ENCODE data around the gene ASTN2. TPM values are rescaled to one million over a fixed set of nuclear protein-coding genes. Genes with fewer than 3 reads are reported as not detected.
A peak's percentile ranks its signal among the peaks of the same experiment; 100 is the strongest.
"Not testable (repeated sequence)": the region's sequence is repeated elsewhere in the genome, so short reads cannot be mapped to it uniquely, and the experiment has no call there.

Gene ASTN2
- total RNA-seq, 1 experiment from 2014 or later: 7.4 TPM

DNA sequence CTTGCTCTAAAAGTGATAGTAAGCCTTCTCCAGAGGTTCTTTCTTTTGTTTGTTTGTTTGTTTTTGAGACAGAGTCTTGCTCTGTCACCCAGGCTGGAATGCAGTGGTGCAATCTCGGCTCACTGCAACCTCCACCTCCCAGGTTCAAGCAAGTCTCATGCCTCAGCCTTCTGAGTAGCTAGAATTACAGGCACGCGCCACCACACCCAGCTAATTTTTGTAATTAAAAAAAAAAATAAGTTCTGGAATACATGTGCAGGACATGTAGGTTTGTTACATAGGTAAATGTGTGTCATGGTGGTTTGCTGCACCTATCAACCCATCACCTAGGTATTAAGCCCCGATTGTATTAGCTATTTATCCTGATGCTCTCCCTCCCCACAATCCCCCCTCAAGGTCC, 526.4 kb downstream of the ASTN2 start:
- not testable (repeated sequence) for H3K27me3 ChIP-seq (ENCODE audit: control insufficient read depth, insufficient read depth, low read length); H3K36me3 ChIP-seq (replicated peaks; ENCODE audit: control insufficient read depth, insufficient read depth, low read length); H3K4me3 ChIP-seq (ENCODE audit: insufficient read depth, low read depth, low read length); DNase-seq

DNA sequence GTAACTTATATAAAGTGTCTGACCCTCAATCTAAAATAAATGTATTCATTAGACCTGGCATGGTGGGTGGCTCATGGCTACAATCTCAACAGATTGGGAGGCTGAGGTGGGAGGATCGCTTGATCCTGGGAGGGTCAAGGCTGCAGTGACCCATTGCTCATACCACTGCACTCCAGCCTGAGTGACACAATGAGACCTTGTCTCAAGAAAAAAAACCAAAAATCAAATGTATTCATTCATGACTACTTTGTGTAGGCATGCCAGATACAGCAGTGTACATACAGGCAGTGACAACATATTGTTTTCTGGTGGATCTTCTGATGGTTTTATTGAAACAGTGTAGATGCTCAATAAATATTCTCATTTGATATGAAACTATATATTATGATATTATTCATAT, 526.8 kb downstream of the ASTN2 start:
- no peaks in the 10 kb centered on the region for H3K27me3 ChIP-seq (ENCODE audit: control insufficient read depth, insufficient read depth, low read length)
- no peaks in the 10 kb centered on the region for H3K36me3 ChIP-seq (replicated peaks; ENCODE audit: control insufficient read depth, insufficient read depth, low read length)
- no peak overlapping the region for H3K4me3 ChIP-seq (ENCODE audit: insufficient read depth, low read depth, low read length)
- no peak for DNase-seq

DNA sequence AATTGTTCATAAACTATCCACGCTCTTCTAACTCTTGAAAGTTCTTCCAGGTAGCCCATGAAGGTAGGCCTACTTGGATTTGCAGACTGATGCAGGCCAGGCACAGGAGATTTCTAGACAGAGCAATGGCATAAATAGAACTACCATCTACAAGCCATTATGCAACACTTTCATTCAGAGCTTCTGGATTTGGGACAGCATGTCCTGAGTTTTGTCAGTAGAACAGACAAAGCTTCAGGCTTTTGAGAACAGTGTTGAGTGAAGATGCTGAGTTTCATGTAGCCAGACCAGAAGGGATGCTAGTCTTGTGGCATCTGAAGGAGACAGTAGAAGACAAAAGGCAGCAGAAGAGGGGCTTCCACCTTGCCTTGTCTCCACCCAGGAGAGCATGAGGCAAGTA, 531.2 kb downstream of the ASTN2 start:
- Histone ChIP-seq H3K27me3 (ENCODE audit: control insufficient read depth, insufficient read depth, low read length) (no peaks in the 10 kb centered on the region), H3K36me3 (replicated peaks; ENCODE audit: control insufficient read depth, insufficient read depth, low read length) (no peaks in the 10 kb centered on the region), H3K4me3 (ENCODE audit: insufficient read depth, low read depth, low read length) (no peak overlapping the region)
- DNase-seq: no peak

DNA sequence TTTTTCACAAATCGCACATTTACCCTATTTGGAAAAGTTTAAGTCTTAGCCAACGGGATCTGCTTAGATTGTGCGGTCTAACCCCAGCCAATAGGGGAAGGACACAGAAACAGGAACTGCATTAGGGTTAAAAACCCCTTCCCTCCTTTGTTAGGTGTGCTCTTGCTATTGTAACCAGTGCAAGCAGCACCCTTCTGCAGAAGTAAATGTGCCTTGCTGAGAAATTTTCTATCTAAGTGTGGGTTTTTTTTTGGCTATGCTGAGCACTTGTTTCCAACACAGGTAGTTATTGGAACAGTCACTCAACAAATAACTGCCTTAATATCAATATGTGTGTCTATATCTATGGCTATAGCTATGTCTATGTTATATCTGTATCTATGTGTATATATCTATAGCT, 537.8 kb downstream of the ASTN2 start:
- H3K4me3 ChIP-seq (ENCODE audit: insufficient read depth, low read depth, low read length): no peak overlapping the region
- no peak for DNase-seq
- no peaks in the 10 kb centered on the region for H3K36me3 ChIP-seq (replicated peaks; ENCODE audit: control insufficient read depth, insufficient read depth, low read length)
- H3K27me3 ChIP-seq (ENCODE audit: control insufficient read depth, insufficient read depth, low read length): no peaks in the 10 kb centered on the region

DNA sequence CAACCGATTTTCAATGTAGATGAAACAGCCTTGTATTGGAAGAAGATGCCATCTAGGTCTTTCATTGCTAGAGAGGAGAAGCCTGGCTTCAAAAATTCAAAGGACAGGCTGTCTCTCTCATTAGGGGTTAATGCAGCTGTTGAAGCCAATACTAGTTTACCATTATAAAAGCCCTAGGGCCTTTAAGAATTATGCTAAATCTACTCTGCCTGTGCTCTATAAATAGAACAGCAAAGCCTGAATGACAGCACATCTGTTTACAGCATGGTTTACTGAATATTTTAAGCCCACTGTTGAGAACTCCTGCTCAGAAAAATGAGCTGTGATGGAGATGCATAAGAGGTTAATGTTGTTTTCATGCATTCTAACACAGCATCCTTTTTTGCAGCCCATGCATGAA, 539.3 kb downstream of the ASTN2 start:
- Histone ChIP-seq H3K4me3 (ENCODE audit: insufficient read depth, low read depth, low read length) (no peak overlapping the region), H3K36me3 (replicated peaks; ENCODE audit: control insufficient read depth, insufficient read depth, low read length) (no peaks in the 10 kb centered on the region)
- no peak for DNase-seq

DNA sequence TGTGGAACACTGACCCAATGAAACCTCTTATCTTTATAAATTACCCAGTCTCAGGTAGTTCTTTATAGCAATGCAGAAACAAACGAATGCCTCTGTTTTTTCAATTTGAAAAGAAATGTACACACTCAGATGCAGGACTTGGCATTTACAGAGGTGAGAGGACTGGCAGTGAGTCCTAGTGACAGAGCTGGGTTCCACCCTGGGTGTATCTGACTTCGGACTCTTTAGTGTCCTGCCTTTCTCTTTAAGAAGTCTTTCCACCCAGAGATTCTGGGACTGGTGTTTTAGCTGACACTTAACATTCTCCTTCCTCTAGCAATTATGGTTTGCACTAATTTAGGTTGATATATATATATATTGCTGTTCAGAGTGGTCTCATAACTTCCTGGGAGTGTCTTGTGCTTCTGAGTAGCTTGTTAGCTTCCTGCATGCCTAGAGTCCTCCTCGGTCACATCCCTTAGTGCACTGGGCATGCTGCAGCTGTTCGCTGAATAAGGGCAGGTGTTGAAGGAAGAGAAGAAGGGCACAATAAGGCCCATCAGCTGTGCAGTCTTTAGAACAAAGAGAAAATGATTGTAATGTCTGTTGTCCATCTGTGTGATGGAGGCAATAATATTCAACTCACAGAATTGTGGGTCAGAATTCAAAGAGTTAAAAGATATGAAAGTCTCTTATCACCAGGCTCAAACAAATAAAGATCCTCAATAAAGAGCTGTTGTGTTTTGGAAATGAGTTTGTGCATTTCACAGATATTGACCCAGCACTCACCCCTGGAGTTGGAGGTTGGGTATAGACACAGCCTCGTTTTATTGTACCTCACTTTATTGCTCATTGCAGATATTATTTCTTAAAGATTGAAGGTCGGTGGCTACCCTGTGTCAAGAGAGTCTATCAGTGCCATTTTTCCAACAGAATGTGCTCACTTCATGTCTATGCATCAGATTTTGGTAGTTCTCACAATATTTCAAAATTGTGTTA, 540.6 kb downstream of the ASTN2 start:
- Histone ChIP-seq H3K36me3 (replicated peaks; ENCODE audit: control insufficient read depth, insufficient read depth, low read length) (no peaks in the 10 kb centered on the region), H3K4me3 (ENCODE audit: insufficient read depth, low read depth, low read length) (no peak overlapping the region), H3K27me3 (ENCODE audit: control insufficient read depth, insufficient read depth, low read length) (no peaks in the 10 kb centered on the region)
- DNase-seq: no peak

More for the DNA sequence above, 539.3 kb downstream of the ASTN2 start:
- no peaks in the 10 kb centered on the region for H3K27me3 ChIP-seq (ENCODE audit: control insufficient read depth, insufficient read depth, low read length)

DNA sequence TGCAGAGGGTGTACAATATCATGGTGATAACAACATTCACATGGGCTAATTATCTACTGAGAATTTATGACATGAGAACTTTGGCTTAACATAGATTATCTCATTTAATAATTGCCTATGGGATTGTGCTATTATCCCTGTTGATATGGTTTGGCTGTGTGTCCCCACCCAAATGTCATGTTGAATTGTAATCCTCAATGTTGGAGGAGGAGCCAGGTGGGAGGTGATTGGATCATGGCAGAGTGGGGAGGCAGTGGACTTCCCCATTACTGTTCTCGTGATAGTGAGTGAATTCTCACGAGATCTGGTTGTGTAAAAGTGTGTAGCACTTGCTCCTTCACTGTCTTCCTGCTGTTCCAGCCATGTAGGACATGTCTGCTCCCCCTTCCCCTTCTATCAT, 541.4 kb downstream of the ASTN2 start:
- no peak for DNase-seq
- Histone ChIP-seq H3K36me3 (replicated peaks; ENCODE audit: control insufficient read depth, insufficient read depth, low read length) (no peaks in the 10 kb centered on the region), H3K27me3 (ENCODE audit: control insufficient read depth, insufficient read depth, low read length) (no peaks in the 10 kb centered on the region), H3K4me3 (ENCODE audit: insufficient read depth, low read depth, low read length) (no peak overlapping the region)

DNA sequence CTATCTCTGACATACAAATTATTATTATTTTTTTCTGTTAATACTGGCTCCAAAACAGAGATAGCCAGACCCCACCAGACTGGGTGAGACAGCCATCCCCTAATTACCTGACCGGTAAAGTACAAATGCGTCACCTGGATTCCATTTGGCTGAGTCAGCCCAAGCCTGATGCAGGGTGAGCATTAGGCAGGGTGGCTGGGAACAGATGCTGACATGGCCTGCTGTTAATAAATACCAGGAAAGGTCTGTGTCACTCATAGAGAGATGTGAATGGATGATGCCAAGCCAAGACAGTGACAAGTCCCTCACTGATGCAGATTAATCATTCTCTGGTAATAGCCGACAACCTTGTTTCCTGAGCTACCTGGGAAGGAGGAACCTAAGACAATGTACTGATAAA, 544.3 kb downstream of the ASTN2 start:
- DNase-seq: peak; percentile 48
- Histone ChIP-seq H3K36me3 (replicated peaks; ENCODE audit: control insufficient read depth, insufficient read depth, low read length) (no peaks in the 10 kb centered on the region), H3K27me3 (ENCODE audit: control insufficient read depth, insufficient read depth, low read length) (no peaks in the 10 kb centered on the region), H3K4me3 (ENCODE audit: insufficient read depth, low read depth, low read length) (no peak overlapping the region)

DNA sequence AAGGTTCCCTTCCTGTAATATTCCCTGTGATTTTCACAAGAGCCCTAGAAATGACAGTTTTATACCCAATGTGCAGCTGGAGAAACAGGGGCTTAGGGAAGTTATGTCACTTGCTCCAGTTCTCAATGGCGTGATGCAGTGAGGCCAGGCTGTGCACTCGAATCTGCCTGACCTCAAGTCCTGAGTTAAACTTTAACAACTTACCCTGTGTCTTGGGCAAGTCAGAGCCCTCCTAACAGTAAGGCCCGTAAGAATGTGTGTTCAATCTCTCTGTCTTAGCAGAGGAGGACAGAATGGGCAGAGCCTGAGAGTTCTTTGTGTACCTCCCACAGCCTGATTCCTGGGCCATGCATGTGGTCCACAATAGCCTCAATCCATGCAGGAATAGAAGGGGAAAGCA, 546.7 kb downstream of the ASTN2 start:
- no peak for DNase-seq
- Histone ChIP-seq H3K36me3 (replicated peaks; ENCODE audit: control insufficient read depth, insufficient read depth, low read length) (no peaks in the 10 kb centered on the region), H3K27me3 (ENCODE audit: control insufficient read depth, insufficient read depth, low read length) (no peaks in the 10 kb centered on the region), H3K4me3 (ENCODE audit: insufficient read depth, low read depth, low read length) (no peak overlapping the region)

DNA sequence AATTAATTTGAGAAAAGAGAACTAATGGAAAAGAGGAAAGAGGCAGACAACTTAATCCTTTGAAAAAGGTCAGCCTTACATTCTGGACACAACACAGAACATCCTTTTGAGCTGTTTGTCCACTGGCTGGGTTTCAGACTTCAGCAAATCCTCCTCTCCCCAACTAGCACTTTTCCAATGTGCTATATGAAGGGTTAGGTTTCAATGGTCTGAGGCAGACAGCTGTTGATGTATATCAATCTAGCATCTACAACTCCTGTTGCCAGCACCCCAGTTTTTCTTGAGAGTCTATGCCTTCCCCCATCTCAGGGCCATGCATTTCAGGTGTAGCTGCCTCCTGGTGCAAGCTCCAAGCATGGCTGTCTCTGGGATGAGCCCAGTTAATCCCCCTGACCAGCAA, 553.5 kb downstream of the ASTN2 start:
- H3K27me3 ChIP-seq (ENCODE audit: control insufficient read depth, insufficient read depth, low read length): no peaks in the 10 kb centered on the region
- H3K36me3 ChIP-seq (replicated peaks; ENCODE audit: control insufficient read depth, insufficient read depth, low read length): no peaks in the 10 kb centered on the region
- DNase-seq: no peak
- no peak overlapping the region for H3K4me3 ChIP-seq (ENCODE audit: insufficient read depth, low read depth, low read length)

DNA sequence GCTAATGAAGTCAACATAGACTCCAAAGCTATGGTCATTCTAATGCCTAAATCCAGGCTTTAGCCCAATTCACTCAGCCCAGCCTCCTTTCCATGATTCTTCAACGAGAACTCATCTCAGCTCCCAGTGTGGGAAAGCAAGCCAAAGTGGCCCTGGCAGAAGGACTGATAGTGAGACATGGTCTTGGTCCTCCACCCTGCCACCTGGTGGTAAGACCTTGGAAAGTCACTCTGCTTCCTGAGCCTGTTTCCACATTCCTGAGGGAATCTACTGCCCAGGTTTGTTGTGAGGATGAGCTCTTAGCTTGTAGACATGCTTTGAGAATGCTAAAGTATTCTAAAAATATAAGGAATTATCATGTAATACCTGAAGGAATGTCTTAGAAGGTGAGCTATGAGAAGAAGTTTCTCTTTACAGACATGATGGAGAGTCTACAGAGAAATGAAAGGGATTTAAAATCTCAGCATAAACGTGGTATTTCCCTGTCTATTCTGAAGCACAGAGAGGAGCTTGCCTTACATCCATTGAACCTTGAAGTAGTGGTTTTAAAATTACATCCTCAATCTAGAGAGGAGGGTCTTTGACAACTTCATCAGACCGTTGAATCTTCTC, 554.2 kb downstream of the ASTN2 start:
- DNase-seq: peak; percentile 83
- Histone ChIP-seq H3K4me3 (ENCODE audit: insufficient read depth, low read depth, low read length) (no peak overlapping the region), H3K27me3 (ENCODE audit: control insufficient read depth, insufficient read depth, low read length) (no peaks in the 10 kb centered on the region), H3K36me3 (replicated peaks; ENCODE audit: control insufficient read depth, insufficient read depth, low read length) (no peaks in the 10 kb centered on the region)

DNA sequence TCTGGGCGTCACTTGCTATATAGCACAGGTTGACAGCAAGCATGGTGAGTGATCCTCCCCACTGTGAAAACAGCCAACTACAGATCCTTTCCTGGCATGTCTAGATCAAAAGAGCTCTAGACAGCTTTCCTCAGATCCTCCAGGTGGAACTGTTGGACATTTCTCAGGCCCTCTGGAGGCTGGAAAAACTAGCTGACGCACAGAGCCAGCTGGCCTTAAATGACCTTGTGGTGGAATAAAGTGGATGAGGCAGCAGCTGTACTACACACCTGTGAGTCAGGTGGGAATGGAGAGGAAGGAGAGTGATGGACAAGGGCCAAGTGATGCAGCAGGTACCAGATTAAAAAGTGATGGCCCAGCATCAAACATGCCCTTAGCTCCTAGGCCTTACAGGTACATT, 555.1 kb downstream of the ASTN2 start:
- no peak for DNase-seq
- no peaks in the 10 kb centered on the region for H3K36me3 ChIP-seq (replicated peaks; ENCODE audit: control insufficient read depth, insufficient read depth, low read length)
- no peaks in the 10 kb centered on the region for H3K27me3 ChIP-seq (ENCODE audit: control insufficient read depth, insufficient read depth, low read length)
- no peak overlapping the region for H3K4me3 ChIP-seq (ENCODE audit: insufficient read depth, low read depth, low read length)

DNA sequence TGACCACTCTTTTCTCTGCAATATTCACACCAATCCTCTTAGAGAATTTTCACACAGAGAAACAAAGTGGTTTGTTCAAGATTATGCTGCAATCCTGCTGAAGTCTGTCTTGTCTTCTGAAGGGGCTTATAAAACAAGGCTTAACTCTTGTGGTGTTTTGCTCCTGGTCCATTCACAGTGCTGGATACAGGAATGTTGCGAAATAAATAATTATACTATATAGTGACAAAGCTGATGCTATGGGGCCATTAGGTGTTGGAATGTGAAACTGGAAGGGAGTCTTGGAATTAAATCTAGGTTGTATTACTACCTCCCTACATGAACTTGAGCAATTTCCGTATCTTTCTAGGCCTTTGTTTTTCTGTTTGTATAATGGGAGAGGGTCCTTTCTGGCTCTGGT, 557.5 kb downstream of the ASTN2 start:
- DNase-seq: no peak
- H3K36me3 ChIP-seq (replicated peaks; ENCODE audit: control insufficient read depth, insufficient read depth, low read length): no peaks in the 10 kb centered on the region
- no peak overlapping the region for H3K4me3 ChIP-seq (ENCODE audit: insufficient read depth, low read depth, low read length)
- no peaks in the 10 kb centered on the region for H3K27me3 ChIP-seq (ENCODE audit: control insufficient read depth, insufficient read depth, low read length)

DNA sequence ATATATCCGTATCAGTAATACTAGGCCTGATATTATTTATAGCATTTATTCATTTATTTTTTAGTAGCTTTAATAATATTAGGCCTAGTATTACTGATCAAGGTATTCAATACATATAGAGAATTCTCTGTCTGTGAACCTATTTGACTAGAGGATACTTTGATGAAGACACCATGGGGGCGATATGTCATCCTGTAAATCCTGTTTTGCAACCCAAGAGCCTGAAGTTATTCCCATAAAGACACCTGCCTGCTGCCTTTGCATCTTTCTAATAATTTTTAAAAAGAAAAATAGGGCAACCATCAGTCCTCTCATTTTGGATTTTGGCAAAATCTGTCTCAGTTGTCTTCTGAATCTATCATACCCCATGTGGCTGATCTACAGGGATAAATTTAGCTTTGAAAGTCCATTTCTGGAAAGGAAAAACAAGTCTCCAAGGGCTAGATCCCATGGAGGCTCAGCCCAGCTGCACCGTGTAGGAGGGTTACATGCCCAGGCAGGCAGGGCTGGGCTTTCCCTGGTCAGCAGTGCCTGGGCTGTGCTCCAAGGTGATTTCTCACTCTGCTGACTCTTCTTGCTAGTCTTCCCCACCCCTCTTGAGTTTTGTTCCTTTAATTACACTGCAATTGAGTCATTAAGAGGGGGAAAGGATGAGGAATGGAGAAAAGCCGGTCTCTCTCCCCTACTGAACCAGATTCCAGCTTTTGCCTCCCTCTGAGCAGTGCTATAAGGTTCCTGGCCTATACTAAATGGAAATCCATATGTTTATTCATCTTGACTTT, 558.8 kb downstream of the ASTN2 start:
- Histone ChIP-seq H3K27me3 (ENCODE audit: control insufficient read depth, insufficient read depth, low read length) (no peaks in the 10 kb centered on the region), H3K4me3 (ENCODE audit: insufficient read depth, low read depth, low read length) (no peak overlapping the region), H3K36me3 (replicated peaks; ENCODE audit: control insufficient read depth, insufficient read depth, low read length) (no peaks in the 10 kb centered on the region)
- DNase-seq: no peak

DNA sequence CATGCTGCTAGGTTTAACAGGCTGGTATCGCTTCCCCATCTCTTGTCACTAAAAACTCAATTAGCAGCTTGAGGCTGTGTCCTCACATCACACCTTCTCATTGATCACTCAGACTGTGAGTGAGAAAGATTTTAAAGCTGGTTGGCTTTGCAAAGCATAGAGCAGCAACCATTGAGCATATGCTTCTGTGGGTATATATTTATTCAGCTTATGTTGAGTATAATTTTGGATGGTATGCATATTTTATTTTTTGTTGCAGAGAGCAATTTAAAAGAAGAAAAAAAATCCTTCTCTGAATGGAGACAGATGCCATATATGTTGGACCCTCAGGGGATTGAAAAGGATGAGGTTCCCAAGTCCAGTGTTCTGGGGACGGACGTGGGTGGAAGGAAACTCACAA, 565.1 kb downstream of the ASTN2 start:
- DNase-seq: no peak
- no peak overlapping the region for H3K4me3 ChIP-seq (ENCODE audit: insufficient read depth, low read depth, low read length)

More for the DNA sequence above, 565.1 kb downstream of the ASTN2 start:
- Histone ChIP-seq H3K27me3 (ENCODE audit: control insufficient read depth, insufficient read depth, low read length) (no peaks in the 10 kb centered on the region), H3K36me3 (replicated peaks; ENCODE audit: control insufficient read depth, insufficient read depth, low read length) (no peaks in the 10 kb centered on the region)

Measured in H7 (cell line).